Uterus (tissue), 4 donors: ENCODE measurements around the gene PREB. TPM values are rescaled to one million over a fixed set of nuclear protein-coding genes. Genes with fewer than 3 reads are reported as not detected.

ENCODE experiments used
- DNase-seq, 2 donors: peaks; one replicate each; pipeline ENCODE4 v3.0.0-alpha.2; 2019 to 2020
- H3K27ac ChIP-seq, 2 donors: fragments of 200-600 bp; sonication (generic); 1 replicate in 1 of 2; 2 replicates in 1 of 2; pipeline ENCODE4 v1.5.1; 2016 to 2018
- H3K27me3 ChIP-seq, 2 donors: fragments of 200-600 bp; sonication (generic); one replicate each; pipeline ENCODE4 v1.5.1; 2018 to 2019; ENCODE audit warnings: control low read depth in 1 of 2
- H3K36me3 ChIP-seq, 2 donors: fragments of 200-600 bp; sonication (generic); one replicate each; pipeline ENCODE4 v1.5.1; 2019; ENCODE audit warnings: control low read depth in 1 of 2
- H3K4me1 ChIP-seq, 2 donors: fragments of 200-600 bp; sonication (generic); one replicate each; pipeline ENCODE4 v1.5.1; 2018 to 2019; ENCODE audit warnings: control low read depth in 1 of 2
- H3K4me3 ChIP-seq, 2 donors: fragments of 200-600 bp; sonication (generic); 1 replicate in 1 of 2; 2 replicates in 1 of 2; pipeline ENCODE4 v1.5.1; 2018 to 2019; ENCODE audit warnings: mild to moderate bottlenecking in 1 of 2
- H3K9me3 ChIP-seq, 2 donors: fragments of 200-600 bp; sonication (generic); one replicate each; pipeline ENCODE4 v1.5.1; 2019; ENCODE audit warnings: control low read depth in 1 of 2
- CTCF ChIP-seq, 4 experiments: fragments of 200-600 bp in 2 of 4; fragments of 450-650 bp in 2 of 4; sonication (generic) in 2 of 4; IDR thresholded peaks; one replicate each; pipeline ENCODE4 v1.5.1; 2016 to 2019; ENCODE audit warnings: antibody characterized with exemption in 4 of 4, mild to moderate bottlenecking in 2 of 4, moderate library complexity in 1 of 4
- POLR2A ChIP-seq, 2 donors: fragments of 450-650 bp; IDR thresholded peaks; one replicate each; pipeline ENCODE4 v1.6.1; 2016; ENCODE audit warnings: antibody characterized with exemption in 2 of 2, mild to moderate bottlenecking in 1 of 2, moderate library complexity in 1 of 2
- intact Hi-C: fragments of 100-400 bp; cut with DNase I; formaldehyde crosslinking; loops from one replicate; pipeline ENCODE4 v1.15.1; 2023; ENCODE audit warnings: low total_unique reads
- total RNA-seq, 4 donors: library from RNA; depleted of rRNA in 3 of 4; stranded (reverse); fragments of >200 nt in 3 of 4; gene quantifications; one replicate each; pipeline versions ENCODE4 v1.1.0 to v1.2.4, GENCODE V29; 2014 to 2023
- donor health status: DM: yes; HTN: yes; CAD: no.

PREB gene
- total RNA-seq, 4 donors from 2014 or later: 37.7 to 91.0 (median 62.9) TPM

- intact Hi-C loops: no loop called here
- H3K27me3 ChIP-seq: no peaks in the 10 kb centered on the region
- TF ChIP-seq CTCF (IDR thresholded peaks at IDR 0.05) (no peak), POLR2A (IDR thresholded peaks at IDR 0.05) (no peak)
These were observed 36.3 kb upstream of the PREB start for GRCh38 chr2:27170581-27171337.

GRCh38 chr2:27164960-27165763 lies 30.7 kb upstream of the PREB start:
- DNase-seq: no peak
- Histone ChIP-seq H3K4me1 (no peaks in the 10 kb centered on the region), H3K9me3 (no peaks in the 10 kb centered on the region), H3K27me3 (no peaks in the 10 kb centered on the region), H3K4me3 (no peak overlapping the region), H3K36me3 (no peaks in the 10 kb centered on the region), H3K27ac (no peak overlapping the region)
- intact Hi-C loops: no loop called here
- TF ChIP-seq POLR2A (IDR thresholded peaks at IDR 0.05) (no peak), CTCF (IDR thresholded peaks at IDR 0.05) (no peak)

More at GRCh38 chr2:27170581-27171337, 36.3 kb upstream of the PREB start:
- no peak for DNase-seq
- Histone ChIP-seq H3K4me1 (no peaks in the 10 kb centered on the region), H3K27ac (peak overlapping the region in 1 of 2 donors; percentile 34), H3K36me3 (no peaks in the 10 kb centered on the region), H3K4me3 (no peak overlapping the region), H3K9me3 (no peaks in the 10 kb centered on the region)

GRCh38 chr2:27162151-27163121 lies 28.0 kb upstream of the PREB start:
- Histone ChIP-seq H3K4me1 (no peaks in the 10 kb centered on the region), H3K27me3 (no peaks in the 10 kb centered on the region), H3K36me3 (no peaks in the 10 kb centered on the region), H3K9me3 (no peaks in the 10 kb centered on the region), H3K27ac (no peak overlapping the region), H3K4me3 (no peak overlapping the region)
- no peak for DNase-seq
- intact Hi-C loops: no loop called here
- TF ChIP-seq POLR2A (IDR thresholded peaks at IDR 0.05) (no peak), CTCF (IDR thresholded peaks at IDR 0.05) (no peak)

GRCh38 chr2:27160191-27160590 lies 25.8 kb upstream of the PREB start:
- intact Hi-C loops: no loop called here
- TF ChIP-seq CTCF (IDR thresholded peaks at IDR 0.05) (no peak), POLR2A (IDR thresholded peaks at IDR 0.05) (no peak)
- H3K9me3 ChIP-seq: no peaks in the 10 kb centered on the region
- no peak overlapping the region for H3K27ac ChIP-seq
- peaks cover under 1 to 2% of the 10 kb centered on the region in 2 donors for H3K4me1 ChIP-seq
- no peak overlapping the region for H3K4me3 ChIP-seq
- DNase-seq: no peak
- H3K36me3 ChIP-seq: no peaks in the 10 kb centered on the region
- no peaks in the 10 kb centered on the region for H3K27me3 ChIP-seq
